D721Med (cell line): Measurements from ENCODE around the gene OR4C45.
"Not testable (repeated sequence)": the region's sequence is repeated elsewhere in the genome, so short reads cannot be mapped to it uniquely, and the experiment has no call there.

ENCODE experiments used
- DNase-seq: peaks from one replicate; pipeline ENCODE4 v3.0.0; 2011; ENCODE audit warnings: low spot score; ENCODE audit not compliant: insufficient read length
- FAIRE-seq: peaks from 2 replicates; lab custom pipeline; 2011; peaks lifted over from hg19 to GRCh38; lab: Jason Lieb, UNC
- TF ChIP-seq, protein P1 (sequence below): IDR thresholded peaks from 2 replicates; pipeline ENCODE4 v1.5.1; 2012; ENCODE audit warnings: mild to moderate bottlenecking, control low read depth; ENCODE audit not compliant: insufficient read depth; ENCODE audit errors: missing control alignments

Gene OR4C45

DNA sequence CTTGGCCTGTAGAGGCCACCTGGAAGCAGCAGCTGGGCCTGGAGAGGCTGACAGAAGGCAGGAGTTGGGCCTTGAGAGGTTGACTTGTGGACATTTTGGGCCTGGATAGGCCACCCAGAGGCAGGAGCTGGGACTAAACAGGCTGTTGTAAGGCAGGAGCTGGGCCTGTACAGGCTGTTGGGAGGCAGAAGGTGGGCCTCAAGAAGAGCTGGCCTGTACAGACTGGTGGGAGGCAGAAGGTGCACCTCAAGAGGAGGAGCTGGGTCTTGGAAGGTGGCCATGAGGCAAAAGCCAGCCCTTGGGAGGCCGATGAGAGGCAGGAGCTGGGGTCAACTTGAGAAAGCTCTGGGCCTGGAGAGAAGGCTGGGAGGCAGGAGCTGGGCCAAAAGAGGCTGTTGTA is 45.3 kb downstream of the OR4C45 start:
- no peak for FAIRE-seq
- no peak for DNase-seq
- TF ChIP-seq, protein P1, sequence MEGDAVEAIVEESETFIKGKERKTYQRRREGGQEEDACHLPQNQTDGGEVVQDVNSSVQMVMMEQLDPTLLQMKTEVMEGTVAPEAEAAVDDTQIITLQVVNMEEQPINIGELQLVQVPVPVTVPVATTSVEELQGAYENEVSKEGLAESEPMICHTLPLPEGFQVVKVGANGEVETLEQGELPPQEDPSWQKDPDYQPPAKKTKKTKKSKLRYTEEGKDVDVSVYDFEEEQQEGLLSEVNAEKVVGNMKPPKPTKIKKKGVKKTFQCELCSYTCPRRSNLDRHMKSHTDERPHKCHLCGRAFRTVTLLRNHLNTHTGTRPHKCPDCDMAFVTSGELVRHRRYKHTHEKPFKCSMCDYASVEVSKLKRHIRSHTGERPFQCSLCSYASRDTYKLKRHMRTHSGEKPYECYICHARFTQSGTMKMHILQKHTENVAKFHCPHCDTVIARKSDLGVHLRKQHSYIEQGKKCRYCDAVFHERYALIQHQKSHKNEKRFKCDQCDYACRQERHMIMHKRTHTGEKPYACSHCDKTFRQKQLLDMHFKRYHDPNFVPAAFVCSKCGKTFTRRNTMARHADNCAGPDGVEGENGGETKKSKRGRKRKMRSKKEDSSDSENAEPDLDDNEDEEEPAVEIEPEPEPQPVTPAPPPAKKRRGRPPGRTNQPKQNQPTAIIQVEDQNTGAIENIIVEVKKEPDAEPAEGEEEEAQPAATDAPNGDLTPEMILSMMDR = no peak

DNA sequence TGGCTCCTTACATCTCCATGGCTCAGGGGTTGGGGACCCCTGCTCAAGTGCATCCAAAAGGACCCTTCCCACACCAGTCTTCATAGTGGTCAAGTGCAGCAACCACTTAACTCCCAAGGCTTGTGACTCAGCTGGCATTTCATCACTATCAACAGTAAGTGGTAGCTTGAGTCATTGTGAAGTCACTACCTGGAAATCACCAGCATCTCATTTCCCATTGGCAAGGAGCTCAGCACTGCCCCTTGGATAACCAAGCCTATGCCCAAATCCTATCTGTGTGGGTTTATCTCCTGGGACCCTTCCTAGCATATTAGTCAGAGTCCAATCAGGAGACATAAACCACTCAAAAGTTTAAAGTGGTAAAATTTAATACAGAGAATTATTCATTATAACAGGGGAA is 46.3 kb downstream of the OR4C45 start:
- not testable (repeated sequence) for DNase-seq, FAIRE-seq

DNA sequence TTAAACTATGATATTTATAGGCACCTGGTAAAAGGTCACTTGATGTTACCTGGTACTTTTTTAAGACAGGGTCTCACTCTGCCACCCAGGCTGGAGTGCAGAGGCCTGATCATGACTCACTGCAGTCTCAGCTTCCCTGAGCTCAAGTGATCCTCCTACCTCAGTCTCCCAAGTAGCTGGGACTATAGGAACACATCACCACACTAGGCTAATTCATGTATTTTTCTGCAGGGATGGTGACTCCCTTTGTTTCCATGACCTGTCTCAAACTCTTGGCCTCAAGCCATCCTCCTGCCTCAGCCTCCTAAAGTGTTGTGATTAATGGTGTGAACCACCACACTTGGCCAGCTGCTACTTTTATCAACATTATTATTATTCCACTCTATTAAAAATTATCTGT is 47.6 kb downstream of the OR4C45 start:
- TF ChIP-seq, protein P1 = no peak
- DNase-seq (no peak), FAIRE-seq (no peak)
